ENCODE data around the gene FANCD2OS.

- no peak for TF ChIP-seq CTCF (IDR thresholded peaks at IDR 0.05)
- no peak for TF ChIP-seq POLR2A (IDR thresholded peaks at IDR 0.05)
Observed at GRCh38 chr3:10136426-10137005, 28.5 kb upstream of the FANCD2OS start.

Data from vagina (tissue), 2 donors.